NCI-H187 treated with DMSO at 0.1 percent for 48 hours (cell line): ENCODE data around the gene ZNF500.

Source experiments
- DNase-seq: peaks from one replicate; lab custom pipeline; 2025; lab: John Stamatoyannopoulos, UW

Gene ZNF500

DNA sequence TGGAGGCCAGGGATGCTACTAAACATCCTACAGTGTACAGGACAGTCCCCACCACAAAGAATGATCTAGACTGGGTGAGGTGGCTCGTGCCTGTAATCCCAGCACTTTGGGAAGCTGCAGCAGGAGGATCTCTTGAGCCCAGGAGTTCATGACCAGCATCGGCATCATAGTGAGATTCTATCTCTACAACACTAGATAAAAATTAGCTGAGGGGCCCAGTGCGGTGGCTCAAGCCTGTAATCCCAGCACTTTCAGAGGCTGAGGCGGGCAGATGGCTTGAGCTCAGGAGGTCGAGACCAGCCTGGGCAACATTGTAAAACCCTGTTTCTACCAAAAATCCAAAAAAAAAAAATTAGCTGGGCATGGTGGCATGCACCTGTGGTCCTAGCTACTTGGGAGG is 5.4 kb upstream of the ZNF500 start:
- DNase-seq, result no peak

GRCh38 chr16:4771646-4772045 is 4.7 kb upstream of the ZNF500 start:
- no peak for DNase-seq

- DNase-seq, result no peak
Measured at GRCh38 chr16:4769306-4769638, 2.3 kb upstream of the ZNF500 start.

- DNase-seq, result peak; percentile 46
Measured at GRCh38 chr16:4768549-4769305, 1.8 kb upstream of the ZNF500 start.

- no peak for DNase-seq
Measured at GRCh38 chr16:4767872-4768548, 1.0 kb upstream of the ZNF500 start.

- DNase-seq, result no peak
Measured at GRCh38 chr16:4765511-4766474, 1.2 kb downstream of the ZNF500 start.

DNA sequence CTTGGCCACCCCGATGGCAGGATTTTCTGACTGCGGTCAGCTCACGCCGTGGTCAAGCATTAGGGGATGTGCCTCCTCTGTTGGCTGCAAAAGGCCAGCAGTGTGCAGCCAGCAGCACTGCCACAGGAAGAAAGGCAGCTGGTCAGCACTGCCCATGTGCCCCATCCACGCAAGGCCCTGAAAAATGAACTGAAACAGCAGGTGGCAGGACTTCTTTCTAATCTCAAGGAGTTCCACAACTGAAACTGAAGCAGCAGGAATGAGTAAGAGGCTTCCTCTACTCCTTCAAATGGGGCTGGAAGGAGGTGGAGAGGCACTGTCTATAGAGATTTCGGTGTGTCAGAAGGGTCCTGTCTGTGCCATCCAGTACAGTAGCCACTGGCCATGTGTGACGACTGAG is 3.2 kb downstream of the ZNF500 start:
- DNase-seq, result no peak

GRCh38 chr16:4762205-4762604 is 4.8 kb downstream of the ZNF500 start:
- no peak for DNase-seq

- no peak for DNase-seq
Measured at GRCh38 chr16:4760221-4760910, 6.6 kb downstream of the ZNF500 start.

GRCh38 chr16:4755687-4756086 is 11.3 kb downstream of the ZNF500 start:
- DNase-seq, result no peak

DNA sequence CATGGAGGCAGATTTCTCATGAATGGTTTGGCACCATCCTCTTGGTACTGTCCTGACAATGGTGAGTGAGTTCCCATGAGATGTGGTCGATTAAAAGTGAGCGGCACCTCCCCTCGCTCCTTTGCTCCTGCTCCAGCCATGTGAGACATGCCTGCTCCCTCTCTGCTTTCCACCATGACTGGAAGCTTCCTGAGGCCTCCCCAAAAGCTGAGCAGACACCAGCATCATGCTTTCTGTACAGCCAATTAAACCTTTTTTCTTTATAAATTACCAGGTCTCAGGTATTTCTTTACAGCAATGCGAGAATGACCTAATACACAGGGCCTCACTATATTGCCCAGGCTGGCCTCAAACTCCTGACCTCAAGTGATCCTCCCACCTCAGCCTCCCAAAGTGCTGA is 12.1 kb downstream of the ZNF500 start:
- no peak for DNase-seq

DNA sequence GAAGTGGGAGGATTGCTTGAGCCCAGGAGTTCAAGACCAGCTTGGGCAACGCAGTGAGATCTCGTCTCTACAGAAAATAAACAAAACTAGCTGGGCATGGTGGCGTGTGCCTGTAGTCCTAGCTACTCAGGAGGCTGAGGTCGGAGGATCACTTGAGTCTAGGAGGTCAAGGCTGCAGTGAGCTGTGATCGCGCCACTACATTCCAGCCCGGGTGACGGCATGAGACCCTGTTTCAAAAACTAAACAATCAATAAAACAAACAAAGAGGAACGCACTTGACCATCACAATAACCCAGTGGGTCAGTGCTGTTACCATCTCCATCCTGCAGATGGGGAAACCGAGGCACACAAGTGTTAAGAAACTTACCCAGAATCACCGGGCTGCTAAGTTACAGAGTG is 13.7 kb downstream of the ZNF500 start:
- no peak for DNase-seq

GRCh38 chr16:4752351-4753100 is 14.4 kb downstream of the ZNF500 start:
- no peak for DNase-seq

DNA sequence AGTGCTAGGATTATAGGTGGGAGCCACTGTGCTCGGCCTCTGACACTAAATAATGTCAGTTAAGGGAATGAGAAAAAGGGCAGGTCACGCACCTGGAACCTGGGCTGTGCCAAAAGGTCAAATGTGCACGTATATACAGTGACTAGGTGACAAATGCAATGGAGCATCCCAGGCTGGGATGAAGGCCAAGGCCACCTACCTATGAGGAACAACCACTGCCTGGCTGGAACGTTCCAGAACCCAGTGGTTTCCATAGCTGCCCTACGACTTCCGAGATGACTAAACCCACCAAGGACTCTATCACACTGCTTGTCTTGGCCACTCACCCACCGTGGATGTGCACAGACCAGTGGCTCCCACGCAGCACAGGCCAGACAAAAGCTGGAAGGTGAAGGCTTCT is 16.1 kb downstream of the ZNF500 start:
- no peak for DNase-seq

GRCh38 chr16:4749700-4750257 is 17.2 kb downstream of the ZNF500 start:
- no peak for DNase-seq

- DNase-seq, result no peak
Measured at GRCh38 chr16:4748682-4749411, 18.1 kb downstream of the ZNF500 start.

DNA sequence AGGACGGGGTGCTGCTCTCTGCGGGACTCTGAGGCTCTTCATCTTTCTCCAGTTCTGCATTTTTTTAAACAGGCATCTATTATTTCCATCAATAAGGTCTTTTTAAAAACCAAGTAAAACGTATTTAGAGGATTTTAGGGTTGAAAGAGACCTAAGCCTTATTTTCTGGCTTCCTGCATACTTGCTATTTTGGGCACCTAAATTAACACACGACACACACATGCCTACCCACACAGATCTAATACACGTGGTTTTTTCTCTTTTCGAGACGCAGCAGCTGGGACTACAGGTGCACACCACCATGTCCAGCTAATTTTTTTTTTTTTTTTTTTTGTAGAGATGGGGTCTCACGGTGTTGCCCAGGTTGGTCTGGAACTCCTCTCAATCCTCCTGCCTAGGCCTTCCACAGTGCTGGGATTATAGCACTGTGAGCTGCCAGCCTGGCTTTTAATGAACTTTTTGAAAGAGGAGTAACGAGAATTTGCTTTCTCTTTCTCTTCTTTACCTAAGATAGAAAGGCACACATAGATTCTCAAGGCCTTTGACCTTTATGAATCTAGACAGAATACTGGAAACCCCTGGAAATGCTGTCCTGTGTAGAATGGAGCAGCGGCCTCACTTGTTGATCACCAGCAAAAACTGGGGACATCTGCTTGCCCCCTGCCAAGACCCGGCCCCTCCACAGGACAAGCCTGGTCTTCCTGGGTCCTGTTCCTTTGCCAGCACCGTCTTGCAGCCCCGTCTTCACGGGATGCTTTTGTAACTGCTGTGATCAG is 18.9 kb downstream of the ZNF500 start:
- no peak for DNase-seq

DNA sequence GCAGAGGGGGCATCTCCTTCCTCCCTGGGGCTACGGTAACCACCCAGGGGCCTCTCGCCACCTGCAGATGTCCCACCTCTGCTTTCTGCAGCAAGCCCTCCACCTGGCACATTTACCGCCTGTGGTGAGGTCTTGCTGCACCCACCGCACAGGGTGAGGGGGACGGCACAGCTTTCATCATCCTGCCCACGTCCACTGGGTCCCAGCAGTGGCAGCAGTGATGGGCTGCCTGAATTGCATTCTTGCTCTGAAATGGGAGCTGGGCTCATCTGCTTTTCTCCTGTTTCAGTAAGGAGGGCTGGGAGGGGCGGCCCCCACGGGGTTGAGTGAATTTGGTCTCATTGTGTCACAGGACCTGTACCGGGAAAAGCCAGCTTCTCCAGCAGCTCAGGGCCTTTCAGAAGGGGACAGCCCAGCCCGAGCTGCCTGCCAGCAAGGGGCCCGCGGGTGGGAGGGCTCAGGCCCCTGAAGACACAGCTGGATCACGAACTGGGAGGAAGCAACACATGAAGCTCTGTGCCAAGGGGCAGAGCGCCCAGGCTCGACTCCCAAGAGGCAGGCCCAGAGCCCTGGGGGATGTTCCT is 19.9 kb downstream of the ZNF500 start:
- no peak for DNase-seq

DNA sequence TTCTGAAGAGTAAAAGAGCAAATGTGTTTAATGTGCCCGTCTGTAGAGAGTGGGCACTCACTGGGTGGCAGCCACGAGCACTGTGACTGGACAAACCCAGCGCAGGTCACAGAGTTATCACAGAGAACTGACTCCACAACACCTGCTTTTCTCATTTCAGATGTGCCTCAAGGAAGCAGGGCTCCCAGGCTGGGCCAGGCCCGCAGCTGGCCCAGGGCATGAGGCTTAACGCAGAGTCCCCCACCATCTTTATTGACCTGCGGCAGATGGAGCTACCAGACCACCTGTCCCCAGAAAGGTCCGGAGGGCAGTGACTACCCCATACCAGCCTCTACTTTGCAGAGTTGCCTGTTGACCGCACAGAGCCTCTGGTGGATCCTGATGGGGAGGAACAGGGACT is 20.7 kb downstream of the ZNF500 start:
- no peak for DNase-seq
